Measurements from ENCODE around the gene PARD6B. TPM values are rescaled to one million over a fixed set of nuclear protein-coding genes. Genes with fewer than 3 reads are reported as not detected.

The PARD6B gene
- total and polyA plus RNA-seq, 2 of the 13 experiments (the other 11 are each of a cell fraction or from before 2014, with no cell fraction given), result 6.9 to 22.2 TPM

DNA sequence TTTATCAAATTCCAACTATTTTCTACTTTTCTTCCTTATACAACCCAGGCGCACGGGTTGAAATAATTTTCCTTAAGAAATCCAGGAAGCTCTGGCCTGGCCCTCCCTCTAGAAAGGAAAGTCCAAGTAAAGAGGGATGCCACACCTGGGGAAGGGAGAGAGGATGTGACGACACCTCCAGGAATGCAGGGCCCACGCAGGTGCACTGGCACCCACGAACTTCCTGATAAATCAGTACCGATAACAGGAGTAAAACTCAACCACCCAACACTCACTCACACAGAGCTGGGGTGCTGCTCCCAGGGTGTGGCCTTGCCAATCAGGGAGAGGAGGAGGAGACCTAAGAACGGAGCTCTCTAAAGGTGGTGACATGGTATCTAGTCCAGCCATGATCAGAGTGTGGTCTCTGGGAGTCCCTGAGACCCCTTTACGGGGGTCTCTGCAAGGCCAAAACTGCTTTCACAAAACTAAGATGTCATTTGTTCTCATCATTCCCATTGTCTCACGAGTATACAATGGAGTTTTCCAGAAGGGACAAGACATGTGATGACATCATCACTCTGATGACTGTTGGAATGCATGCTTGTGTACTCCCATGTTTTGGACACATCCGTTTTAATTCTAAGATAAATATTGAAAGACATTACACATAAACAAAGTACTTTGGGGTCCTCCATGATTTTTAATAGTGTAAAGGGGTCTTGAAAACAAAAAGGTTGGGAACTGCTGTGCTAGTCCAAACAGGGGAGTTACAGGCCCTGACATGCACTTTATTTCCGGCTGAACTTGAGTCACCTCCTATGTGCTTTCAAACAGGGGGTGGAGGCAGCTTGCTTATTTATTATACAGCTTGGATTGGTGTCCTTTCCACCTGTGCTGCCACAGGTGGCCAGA lies 2.2 kb upstream of the PARD6B start (continued):
- TF ChIP-seq ZNF230 (CRISPR knock-in tag; IDR thresholded peaks at IDR 0.05), result peak; percentile 46; the same call in 1 of the 2 replicates
- no peak for TF ChIP-seq KDM5A (IDR thresholded peaks at IDR 0.05; ENCODE audit: borderline replicate concordance, low read length)
- no peak for TF ChIP-seq MAFF (IDR thresholded peaks at IDR 0.05; ENCODE audit: low read depth, low read length)
- TF ChIP-seq ZBTB26 (CRISPR knock-in tag; IDR thresholded peaks at IDR 0.05; ENCODE audit: borderline replicate concordance), result no peak
- TF ChIP-seq HDAC6 (IDR thresholded peaks at IDR 0.05; ENCODE audit: low read depth, low read length), result no peak
- TF ChIP-seq, protein P1, sequence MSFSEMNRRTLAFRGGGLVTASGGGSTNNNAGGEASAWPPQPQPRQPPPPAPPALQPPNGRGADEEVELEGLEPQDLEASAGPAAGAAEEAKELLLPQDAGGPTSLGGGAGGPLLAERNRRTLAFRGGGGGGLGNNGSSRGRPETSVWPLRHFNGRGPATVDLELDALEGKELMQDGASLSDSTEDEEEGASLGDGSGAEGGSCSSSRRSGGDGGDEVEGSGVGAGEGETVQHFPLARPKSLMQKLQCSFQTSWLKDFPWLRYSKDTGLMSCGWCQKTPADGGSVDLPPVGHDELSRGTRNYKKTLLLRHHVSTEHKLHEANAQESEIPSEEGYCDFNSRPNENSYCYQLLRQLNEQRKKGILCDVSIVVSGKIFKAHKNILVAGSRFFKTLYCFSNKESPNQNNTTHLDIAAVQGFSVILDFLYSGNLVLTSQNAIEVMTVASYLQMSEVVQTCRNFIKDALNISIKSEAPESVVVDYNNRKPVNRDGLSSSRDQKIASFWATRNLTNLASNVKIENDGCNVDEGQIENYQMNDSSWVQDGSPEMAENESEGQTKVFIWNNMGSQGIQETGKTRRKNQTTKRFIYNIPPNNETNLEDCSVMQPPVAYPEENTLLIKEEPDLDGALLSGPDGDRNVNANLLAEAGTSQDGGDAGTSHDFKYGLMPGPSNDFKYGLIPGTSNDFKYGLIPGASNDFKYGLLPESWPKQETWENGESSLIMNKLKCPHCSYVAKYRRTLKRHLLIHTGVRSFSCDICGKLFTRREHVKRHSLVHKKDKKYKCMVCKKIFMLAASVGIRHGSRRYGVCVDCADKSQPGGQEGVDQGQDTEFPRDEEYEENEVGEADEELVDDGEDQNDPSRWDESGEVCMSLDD (CRISPR knock-in tag; IDR thresholded peaks at IDR 0.05; ENCODE audit: borderline replicate concordance), result no peak
- peak; percentile 58 for TF ChIP-seq ZNF18 (CRISPR knock-in tag; IDR thresholded peaks at IDR 0.05; ENCODE audit: insufficient replicate concordance)
- no peak for TF ChIP-seq TARDBP (CRISPR knock-in tag; IDR thresholded peaks at IDR 0.05)
- TF ChIP-seq PTBP1 (IDR thresholded peaks at IDR 0.05; ENCODE audit: low read depth, low read length, poor library complexity, severe bottlenecking), result no peak
- peak; percentile 77 for TF ChIP-seq FOXA3 (CRISPR knock-in tag; IDR thresholded peaks at IDR 0.05)
- peak; percentile 53; the same call in 1 of the 2 replicates for TF ChIP-seq ZFY (CRISPR knock-in tag; IDR thresholded peaks at IDR 0.05)
- TF ChIP-seq SPEN (CRISPR knock-in tag; IDR thresholded peaks at IDR 0.05; ENCODE audit: low read depth), result peak; percentile 50; the same call in 1 of the 2 replicates
- no peak for TF ChIP-seq KDM6A (CRISPR knock-in tag; IDR thresholded peaks at IDR 0.05; ENCODE audit: low read depth)
- TF ChIP-seq KLF13 (CRISPR knock-in tag; IDR thresholded peaks at IDR 0.05), result no peak
- no peak for TF ChIP-seq IRF1 (CRISPR knock-in tag; IDR thresholded peaks at IDR 0.05; ENCODE audit: low read depth)
- no peak for TF ChIP-seq YEATS2 (CRISPR knock-in tag; IDR thresholded peaks at IDR 0.05; ENCODE audit: borderline replicate concordance)
- TF ChIP-seq NFYB (CRISPR knock-in tag; IDR thresholded peaks at IDR 0.05), result no peak
- no peak for TF ChIP-seq PRDM4 (CRISPR knock-in tag; IDR thresholded peaks at IDR 0.05; ENCODE audit: borderline replicate concordance)

Measured in HepG2 (cell line).